ENCODE results near the gene PDCD1LG2. TPM values are rescaled to one million over a fixed set of nuclear protein-coding genes. Genes with fewer than 3 reads are reported as not detected.

The PDCD1LG2 gene
- total RNA-seq, 2 experiments from 2014 or later: 1.5 to 3.2 TPM

Other genes starting within 250 kb of the PDCD1LG2 start
- gene RLN2, start 205.8 kb upstream of the PDCD1LG2 start, total RNA-seq: 1 to 10 TPM; 2.1 to 4.0 TPM
- gene RLN1, start 170.7 kb upstream of the PDCD1LG2 start, total RNA-seq: 1 to 10 TPM; 1.0 to 1.5 TPM
- gene PLGRKT, start 72.6 kb upstream of the PDCD1LG2 start, total RNA-seq: 10 to 100 TPM; 29.8 to 31.5 TPM
- 10 to 100 TPM in 1 of 2 experiments, 1 to 10 TPM in 1; 8.3 to 10.4 TPM for gene CD274, start 60.0 kb upstream of the PDCD1LG2 start, total RNA-seq
- gene RIC1, start 118.6 kb downstream of the PDCD1LG2 start, total RNA-seq: 10 to 100 TPM; 18.4 to 22.6 TPM

All from activated CD8-positive, alpha-beta memory T cell treated with anti-CD3 and anti-CD28 coated beads, Interleukin-2, amount 10 ng/mL, durations not matched to agents 7 days and 5 days (primary cell).